ENCODE results near the gene RTN4RL1.
A peak's percentile ranks its signal among the peaks of the same experiment; 100 is the strongest.

The RTN4RL1 gene

GRCh38 chr17:2044263-2044894 is 19.2 kb upstream of the RTN4RL1 start:
- no peak for FAIRE-seq

GRCh38 chr17:2043785-2044184 is 18.7 kb upstream of the RTN4RL1 start:
- FAIRE-seq = no peak

GRCh38 chr17:2042933-2043332 is 17.8 kb upstream of the RTN4RL1 start:
- no peak for FAIRE-seq

- no peak for FAIRE-seq
Observed at GRCh38 chr17:2042390-2042847, 17.3 kb upstream of the RTN4RL1 start.

- FAIRE-seq = peak; percentile 69
Observed at GRCh38 chr17:2041561-2042389, 16.6 kb upstream of the RTN4RL1 start, which contains the start of gene OVCA2. Gene OVCA2 (plus strand): TSS chr17:2042022. CDS start chr17:2042048, 26 bp downstream.

GRCh38 chr17:2040942-2041560 is 15.9 kb upstream of the RTN4RL1 start:
- no peak for FAIRE-seq

GRCh38 chr17:2040219-2040827 is 15.2 kb upstream of the RTN4RL1 start:
- FAIRE-seq = no peak

- no peak for FAIRE-seq
Observed at GRCh38 chr17:2037155-2037554, 12.0 kb upstream of the RTN4RL1 start.

GRCh38 chr17:2035541-2036488 is 10.7 kb upstream of the RTN4RL1 start:
- no peak for FAIRE-seq

GRCh38 chr17:2034806-2035540 is 9.8 kb upstream of the RTN4RL1 start:
- no peak for FAIRE-seq

- no peak for FAIRE-seq
Observed at GRCh38 chr17:2034157-2034556, 9.0 kb upstream of the RTN4RL1 start.

GRCh38 chr17:2033153-2033552 is 8.0 kb upstream of the RTN4RL1 start:
- no peak for FAIRE-seq

- FAIRE-seq = no peak
Observed at GRCh38 chr17:2030779-2031163, 5.6 kb upstream of the RTN4RL1 start.

- peak; percentile 79 for FAIRE-seq
Observed at GRCh38 chr17:2029911-2030778, 5.0 kb upstream of the RTN4RL1 start, which contains the start of gene DPH1. Gene DPH1 (plus strand): TSS chr17:2030153. CDS start chr17:2030170, 17 bp downstream.

- no peak for FAIRE-seq
Observed at GRCh38 chr17:2028737-2029136, 3.6 kb upstream of the RTN4RL1 start.

- FAIRE-seq = no peak
Observed at GRCh38 chr17:2028234-2028614, 3.1 kb upstream of the RTN4RL1 start.

- FAIRE-seq = no peak
Observed at GRCh38 chr17:2027528-2028233, 2.5 kb upstream of the RTN4RL1 start.

- FAIRE-seq = no peak
Observed at GRCh38 chr17:2025622-2026309, 632 bp upstream of the RTN4RL1 start.
